ENCODE data around the gene DNAJB2.
"Not testable (repeated sequence)": the region's sequence is repeated elsewhere in the genome, so short reads cannot be mapped to it uniquely, and the experiment has no call there.

The DNAJB2 gene

DNA sequence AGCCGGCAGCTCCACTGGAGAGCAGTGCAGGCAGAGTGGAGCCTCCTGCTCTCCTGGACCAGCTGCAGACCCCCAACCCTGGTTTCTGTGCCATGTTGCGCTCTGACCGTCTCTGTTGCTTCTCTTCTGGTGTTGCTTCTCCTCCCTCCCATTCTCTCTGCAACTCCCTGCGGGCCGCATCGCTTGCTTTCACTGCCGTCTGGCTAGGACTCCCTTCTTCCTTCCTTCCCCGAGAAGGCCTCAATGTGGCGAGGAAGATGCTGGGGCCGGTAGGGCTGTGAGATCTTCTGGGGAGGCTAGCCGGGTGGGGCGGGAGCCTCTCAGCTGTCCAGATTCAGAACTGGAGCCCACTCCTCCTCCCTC lies 6.2 kb downstream of the DNAJB2 start:
- no peak for DNase-seq (ENCODE audit: insufficient read length, low spot score)
- no peak for FAIRE-seq
- TF ChIP-seq POLR2A (IDR thresholded peaks at IDR 0.05; ENCODE audit: low read depth, low read length): no peak

DNA sequence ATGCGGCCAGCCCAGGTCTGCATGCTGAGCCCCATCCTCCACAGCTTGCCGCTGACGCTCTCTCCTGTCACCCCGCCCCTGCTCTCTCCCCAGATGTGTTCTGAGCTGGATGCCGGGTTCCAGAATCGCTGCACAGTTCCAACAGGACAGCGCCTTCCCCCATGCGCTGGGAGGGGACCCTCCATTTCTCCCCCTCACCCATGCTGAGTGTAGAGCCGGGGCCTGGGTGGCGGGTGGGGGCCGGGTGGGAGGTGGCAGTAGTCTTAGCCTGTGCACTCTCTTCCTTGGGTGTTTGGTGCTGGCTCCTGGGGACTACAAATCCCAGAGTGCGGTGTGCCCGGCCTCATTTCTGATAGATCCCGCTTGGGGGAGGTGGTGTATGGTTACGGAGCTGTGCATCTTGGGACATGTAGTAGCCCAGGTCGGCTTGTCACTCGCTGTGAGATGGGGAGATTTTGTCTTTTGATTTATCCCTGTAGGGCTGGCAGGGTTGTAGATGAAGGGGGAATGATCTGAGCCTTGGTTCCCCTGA lies 6.8 kb downstream of the DNAJB2 start:
- DNase-seq (ENCODE audit: insufficient read length, low spot score): no peak

DNA sequence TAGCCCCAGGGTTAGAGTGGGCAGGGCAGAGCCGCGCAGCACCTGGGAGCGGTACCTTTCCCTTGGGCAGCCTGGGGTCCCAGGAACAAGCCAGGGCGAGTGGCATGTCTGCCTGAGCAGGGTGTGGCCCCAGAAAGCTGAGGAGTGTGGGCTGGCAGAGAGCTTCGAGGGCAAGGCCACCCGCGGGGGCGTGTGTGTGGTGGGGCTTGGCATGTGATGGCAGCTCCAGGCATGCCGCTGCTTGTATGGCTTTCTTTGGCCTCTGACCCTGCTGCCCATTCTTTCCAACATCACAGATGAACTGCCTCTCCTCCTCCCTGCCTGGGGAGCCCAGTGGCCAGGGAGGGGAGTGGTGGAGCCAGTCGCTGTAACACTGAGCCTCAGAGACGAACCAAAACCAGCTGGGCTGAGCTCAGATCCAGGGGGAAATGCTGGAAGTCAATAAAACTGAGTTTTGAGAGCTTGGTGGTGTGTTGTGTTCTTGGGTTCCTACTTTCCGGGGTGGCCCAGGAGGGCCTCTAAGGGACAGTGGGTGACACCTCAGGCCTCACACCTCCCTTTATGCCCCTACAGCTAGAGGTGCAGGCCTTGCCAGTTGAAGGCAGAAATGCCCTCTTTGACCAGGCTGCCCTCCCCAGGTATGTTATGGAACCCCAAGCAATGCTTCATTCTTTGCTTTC lies 7.4 kb downstream of the DNAJB2 start:
- DNase-seq (ENCODE audit: insufficient read length, low spot score) (no peak), FAIRE-seq (no peak)
- TF ChIP-seq POLR2A (IDR thresholded peaks at IDR 0.05; ENCODE audit: low read depth, low read length): no peak

More for the DNA sequence above, 6.8 kb downstream of the DNAJB2 start:
- no peak for FAIRE-seq
- no peak for TF ChIP-seq POLR2A (IDR thresholded peaks at IDR 0.05; ENCODE audit: low read depth, low read length)

DNA sequence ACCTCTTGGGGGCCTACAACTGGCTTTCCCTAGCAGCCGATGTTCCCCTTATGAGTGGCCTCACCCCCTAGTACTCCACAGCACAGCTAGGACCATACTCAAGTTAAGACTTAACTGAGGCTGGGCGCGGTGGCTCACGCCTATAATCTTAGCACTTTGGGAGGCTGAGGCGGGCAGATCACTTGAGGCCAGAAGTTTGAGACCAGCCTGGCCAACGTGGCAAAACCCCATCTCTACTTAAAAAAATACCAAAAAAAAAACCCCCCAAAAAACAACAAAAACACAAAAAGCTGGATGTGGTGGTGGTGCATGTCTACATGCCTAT lies 7.9 kb downstream of the DNAJB2 start:
- DNase-seq (ENCODE audit: insufficient read length, low spot score); FAIRE-seq: not testable (repeated sequence)

DNA sequence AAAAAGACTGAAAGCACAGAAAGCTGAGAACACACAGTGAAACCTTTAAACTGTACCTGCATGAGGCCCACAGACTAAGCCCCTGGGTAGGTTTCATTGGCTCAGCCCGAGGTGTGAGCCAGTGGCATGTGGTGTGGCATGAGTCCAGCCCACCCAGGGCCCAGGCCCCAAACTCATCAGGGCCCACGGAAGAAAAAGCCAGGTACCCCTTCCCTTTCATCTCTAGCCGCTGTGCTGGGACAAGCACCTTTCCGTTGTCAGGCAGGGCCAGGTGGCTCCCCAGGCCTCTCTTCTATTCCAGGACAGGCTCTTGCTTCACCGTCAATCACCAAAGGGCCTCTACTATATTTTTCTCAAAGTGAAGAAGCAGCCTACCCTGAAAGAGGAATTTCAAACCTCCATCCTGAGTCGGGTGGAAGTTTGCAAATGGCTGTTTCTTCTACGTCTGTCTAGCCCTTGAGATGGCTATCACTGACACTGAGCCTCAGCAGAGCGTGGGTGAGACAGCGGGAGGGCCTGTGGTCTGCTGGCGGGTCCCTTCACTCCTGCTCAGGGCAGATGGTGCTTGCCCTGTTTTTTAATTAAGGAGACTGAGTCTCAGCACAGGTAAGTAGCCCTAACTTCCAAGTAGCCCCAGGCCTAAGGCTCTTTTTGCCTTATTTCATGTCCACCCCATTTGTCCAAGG lies 8.6 kb downstream of the DNAJB2 start:
- FAIRE-seq (no peak), DNase-seq (ENCODE audit: insufficient read length, low spot score) (no peak)
- TF ChIP-seq POLR2A (IDR thresholded peaks at IDR 0.05; ENCODE audit: low read depth, low read length): no peak

DNA sequence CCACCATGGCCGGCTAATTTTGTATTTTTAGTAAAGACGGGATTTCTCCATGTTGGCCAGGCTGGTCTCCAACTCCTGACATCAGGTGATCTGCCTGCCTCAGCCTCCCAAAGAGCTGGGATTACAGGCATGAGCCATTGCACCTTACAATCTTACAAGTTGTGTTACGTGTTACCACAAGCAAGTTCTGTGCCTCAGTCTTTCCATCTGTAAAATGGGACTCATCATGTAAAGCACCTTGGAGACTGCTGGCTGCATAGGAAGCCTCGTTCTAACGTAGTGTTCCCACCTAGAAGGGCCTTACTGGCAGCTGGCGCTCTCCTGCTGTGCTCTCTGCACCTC lies 10.0 kb downstream of the DNAJB2 start:
- TF ChIP-seq POLR2A (IDR thresholded peaks at IDR 0.05; ENCODE audit: low read depth, low read length): no peak
- DNase-seq (ENCODE audit: insufficient read length, low spot score) (no peak), FAIRE-seq (no peak)

DNA sequence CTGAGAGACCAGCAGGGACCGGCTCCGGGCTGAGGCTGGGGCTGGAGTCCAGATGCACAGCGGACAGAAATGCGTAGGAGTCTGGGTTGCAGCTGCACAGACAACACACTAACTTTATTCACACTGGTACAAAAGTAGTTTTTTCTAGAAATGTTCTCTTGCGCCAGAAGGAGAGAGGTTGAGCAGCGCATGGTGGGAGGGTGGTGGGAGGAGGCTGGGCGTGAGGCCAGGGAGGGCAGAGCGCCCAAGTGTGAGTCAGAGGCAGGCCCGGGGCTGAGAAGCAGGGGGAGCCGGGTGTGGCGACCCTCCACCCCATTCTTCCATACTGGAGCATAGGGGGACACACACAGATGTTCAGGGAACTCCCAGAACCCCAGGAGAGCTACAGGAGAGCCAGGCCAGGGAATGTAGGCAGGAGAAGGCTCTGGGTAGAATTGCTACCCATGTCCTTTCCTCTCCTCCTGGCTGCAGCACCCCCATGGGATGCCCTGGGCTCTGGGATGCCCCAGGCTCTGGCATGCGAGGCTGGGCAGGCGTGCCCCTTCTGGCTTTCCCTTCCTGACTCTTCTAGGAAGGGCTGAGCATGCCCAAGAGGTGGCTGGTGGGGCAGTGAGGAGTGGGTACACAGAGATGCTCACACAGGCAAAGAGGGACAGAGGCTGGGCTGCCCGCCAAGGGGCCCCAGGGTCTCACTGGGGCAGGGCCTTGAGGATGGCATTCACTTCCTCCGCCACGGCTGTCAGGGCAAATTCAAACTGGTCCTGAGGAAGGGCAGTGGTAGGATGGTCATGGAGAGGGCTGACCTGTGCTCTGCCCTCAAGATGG lies 10.6 kb downstream of the DNAJB2 start:
- TF ChIP-seq POLR2A (IDR thresholded peaks at IDR 0.05; ENCODE audit: low read depth, low read length): no peak
- FAIRE-seq (no peak), DNase-seq (ENCODE audit: insufficient read length, low spot score) (peak; percentile 76)

DNA sequence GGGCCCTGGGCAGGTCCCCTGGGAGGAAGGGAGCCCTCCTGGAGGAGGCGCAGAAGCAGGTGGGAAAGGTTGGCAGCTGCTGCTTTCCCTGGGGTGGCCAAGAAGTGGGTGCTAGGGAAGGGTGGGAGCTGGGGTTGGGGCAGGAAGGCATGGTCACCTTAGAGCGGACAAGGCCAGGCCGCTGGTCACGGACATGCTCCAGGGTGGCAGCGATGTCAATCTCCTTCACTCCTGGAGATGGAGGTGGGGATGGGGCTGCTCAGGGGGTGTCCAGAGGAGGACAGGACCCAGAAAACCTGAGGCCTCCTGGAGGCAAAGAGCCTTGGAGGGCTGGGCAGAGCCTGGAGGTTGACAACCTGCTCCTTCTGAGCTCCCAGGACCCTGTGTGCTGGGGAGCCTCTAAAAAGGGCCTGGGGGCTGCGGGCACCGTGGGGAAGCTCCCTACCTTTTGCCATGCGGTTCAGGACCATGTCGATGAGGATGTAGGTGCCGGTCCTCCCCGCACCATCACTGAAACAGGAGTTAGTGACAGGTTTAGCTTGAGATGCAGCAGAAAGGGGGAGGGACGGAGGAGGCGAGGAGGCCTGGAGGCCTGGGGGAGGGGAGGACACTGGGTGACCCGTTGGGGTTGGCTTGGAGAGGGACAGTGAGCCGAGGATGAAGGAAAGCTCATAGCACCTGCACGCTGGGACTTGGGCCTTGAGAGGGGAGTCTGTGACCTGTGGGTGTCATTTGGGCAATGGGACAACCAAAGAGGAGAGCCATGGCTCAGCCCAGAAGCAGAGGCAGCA lies 11.4 kb downstream of the DNAJB2 start:
- TF ChIP-seq POLR2A (IDR thresholded peaks at IDR 0.05; ENCODE audit: low read depth, low read length): no peak
- DNase-seq (ENCODE audit: insufficient read length, low spot score) (no peak), FAIRE-seq (no peak)

DNA sequence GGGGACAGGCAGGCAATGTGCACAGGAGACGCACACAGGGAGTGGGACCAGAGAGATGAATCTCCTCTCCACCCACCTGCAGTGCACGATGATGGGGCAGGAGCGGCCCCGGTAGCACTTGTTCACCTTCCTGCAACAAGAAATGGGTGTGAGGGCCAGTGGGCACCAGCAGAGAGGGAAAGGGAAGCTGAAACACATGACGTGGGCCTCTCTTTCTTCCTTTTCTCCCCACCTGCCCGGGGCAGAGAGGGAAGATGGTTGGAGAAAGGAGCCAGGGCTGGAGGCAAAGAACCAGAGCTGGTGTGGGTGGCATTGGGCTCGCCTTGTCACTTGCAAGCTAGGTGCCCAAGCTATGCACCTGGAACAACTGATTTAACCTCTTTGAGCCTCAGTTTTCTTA lies 12.2 kb downstream of the DNAJB2 start:
- FAIRE-seq (no peak), DNase-seq (ENCODE audit: insufficient read length, low spot score) (no peak)
- TF ChIP-seq POLR2A (IDR thresholded peaks at IDR 0.05; ENCODE audit: low read depth, low read length): no peak

DNA sequence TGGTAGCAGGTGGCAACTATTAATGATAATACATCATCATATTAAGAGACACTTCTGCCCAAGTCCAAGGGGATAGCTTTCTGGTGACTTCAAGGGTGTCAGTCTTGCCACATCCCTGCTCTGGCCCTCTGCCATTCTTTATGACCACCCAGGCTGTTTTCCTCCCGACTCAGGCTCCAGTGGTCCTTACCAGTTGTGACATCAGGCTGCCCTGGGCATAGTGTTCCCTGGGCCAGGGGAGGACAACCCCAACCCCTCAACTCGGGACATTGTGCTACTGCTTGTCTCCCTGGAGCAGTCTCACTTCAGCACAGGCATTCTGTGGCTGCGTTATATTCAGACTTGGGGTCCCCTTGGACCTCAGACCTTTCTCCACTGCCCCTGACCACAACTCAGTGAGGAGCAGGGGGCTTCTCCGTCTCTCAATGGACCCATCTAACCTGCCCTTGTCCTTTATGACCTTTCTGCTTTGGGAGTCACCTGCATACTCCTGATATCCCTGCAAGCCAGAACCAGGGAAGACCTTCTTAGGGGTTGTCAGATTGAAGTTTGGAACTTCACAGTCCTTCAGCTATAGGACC lies 12.8 kb downstream of the DNAJB2 start:
- DNase-seq (ENCODE audit: insufficient read length, low spot score) (no peak), FAIRE-seq (no peak)
- TF ChIP-seq POLR2A (IDR thresholded peaks at IDR 0.05; ENCODE audit: low read depth, low read length): no peak

DNA sequence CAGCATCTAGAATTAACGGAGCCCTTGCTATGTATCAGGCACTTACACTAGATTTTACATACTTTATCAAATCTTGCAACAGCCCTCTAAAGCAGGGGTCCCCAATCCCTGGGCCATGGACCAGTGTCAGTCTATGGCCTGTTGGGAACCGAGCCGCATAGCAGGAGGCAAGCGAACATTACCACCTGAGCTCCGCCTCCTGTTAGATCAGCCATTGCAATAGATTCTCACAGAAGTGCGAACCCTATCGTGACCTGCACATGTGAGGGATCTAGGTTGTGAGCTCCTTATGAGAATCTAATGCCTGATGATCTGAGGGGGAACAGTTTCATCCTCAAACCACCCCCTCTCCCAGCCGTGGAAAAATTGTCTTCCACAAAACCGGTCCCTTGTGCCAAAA lies 13.4 kb downstream of the DNAJB2 start:
- DNase-seq (ENCODE audit: insufficient read length, low spot score) (no peak), FAIRE-seq (no peak)
- no peak for TF ChIP-seq POLR2A (IDR thresholded peaks at IDR 0.05; ENCODE audit: low read depth, low read length)

DNA sequence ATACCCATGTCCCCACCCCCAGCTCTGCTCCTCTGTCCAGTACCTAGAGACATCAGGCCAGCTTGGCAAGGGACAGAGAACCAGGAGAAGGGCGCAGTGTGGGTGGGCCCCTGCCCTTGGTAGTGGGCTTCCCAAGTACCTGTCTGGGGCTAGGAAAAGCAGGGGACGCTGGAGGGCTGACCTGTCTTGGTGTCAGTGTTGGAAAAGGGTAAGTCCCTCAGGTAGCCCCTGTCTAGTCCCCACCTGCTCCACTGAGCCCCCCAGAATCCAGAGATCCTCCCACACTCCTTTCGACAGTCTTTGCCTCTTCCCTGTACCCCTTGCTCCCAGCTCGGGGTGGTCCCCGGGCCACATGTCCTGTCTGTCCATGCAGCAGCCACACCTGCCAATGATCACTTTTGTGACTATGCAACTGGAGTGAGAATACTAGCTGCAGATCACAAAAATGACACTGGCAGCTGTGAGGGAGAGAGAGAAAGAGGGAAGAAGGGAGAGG lies 14.6 kb downstream of the DNAJB2 start:
- FAIRE-seq: no peak
- no peak for TF ChIP-seq POLR2A (IDR thresholded peaks at IDR 0.05; ENCODE audit: low read depth, low read length)
- no peak for DNase-seq (ENCODE audit: insufficient read length, low spot score)

All from H54 (cell line).